Kidney glomerular epithelial cell (primary cell): ENCODE measurements around the gene LAMA1.
"Not testable (repeated sequence)": the region's sequence is repeated elsewhere in the genome, so short reads cannot be mapped to it uniquely, and the experiment has no call there.

Experiments
- DNase-seq: peaks from one replicate; lab custom pipeline; 2025; lab: John Stamatoyannopoulos, UW

The LAMA1 gene

GRCh38 chr18:6949800-6950586, 167.6 kb downstream of the LAMA1 start:
- DNase-seq = no peak

GRCh38 chr18:6948281-6949055, 169.1 kb downstream of the LAMA1 start:
- DNase-seq = no peak

DNA sequence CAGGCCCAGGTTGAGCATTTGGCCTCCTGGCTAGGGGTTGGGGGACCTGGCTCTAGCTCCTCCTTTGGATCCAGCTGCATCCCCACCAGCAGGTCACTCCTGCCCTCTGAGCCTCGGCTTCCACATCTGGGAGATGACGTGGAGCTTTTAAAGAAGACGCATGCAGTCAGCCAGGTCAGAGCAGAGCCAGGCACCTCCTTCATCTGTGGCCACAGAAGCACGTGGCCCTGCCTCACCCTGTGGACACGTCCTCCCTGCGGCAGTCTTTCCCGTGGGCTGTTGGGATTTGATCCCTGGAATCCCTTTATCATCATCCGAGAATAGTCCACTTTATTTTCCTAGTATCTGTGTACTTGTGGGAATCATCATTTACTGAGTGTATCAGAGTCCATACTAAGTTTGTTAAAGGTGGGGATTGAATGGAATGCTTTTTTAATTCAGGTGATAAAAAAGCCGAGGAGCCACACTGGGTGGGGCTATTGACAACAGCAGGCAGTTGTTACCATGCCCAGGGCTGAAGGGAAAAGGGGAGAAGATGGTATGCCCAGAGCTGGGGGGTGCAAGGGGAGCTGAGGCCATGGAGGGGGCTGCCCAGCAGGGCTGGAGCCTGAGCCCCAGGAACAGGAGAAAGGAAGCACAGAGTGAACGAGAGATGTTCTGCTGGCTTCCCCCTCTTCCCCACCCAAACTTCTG, 170.1 kb downstream of the LAMA1 start:
- no peak for DNase-seq

- DNase-seq = no peak
Measured at GRCh38 chr18:6943143-6943542, 174.5 kb downstream of the LAMA1 start.

- no peak for DNase-seq
Measured at GRCh38 chr18:6942742-6943141, 174.9 kb downstream of the LAMA1 start.

DNA sequence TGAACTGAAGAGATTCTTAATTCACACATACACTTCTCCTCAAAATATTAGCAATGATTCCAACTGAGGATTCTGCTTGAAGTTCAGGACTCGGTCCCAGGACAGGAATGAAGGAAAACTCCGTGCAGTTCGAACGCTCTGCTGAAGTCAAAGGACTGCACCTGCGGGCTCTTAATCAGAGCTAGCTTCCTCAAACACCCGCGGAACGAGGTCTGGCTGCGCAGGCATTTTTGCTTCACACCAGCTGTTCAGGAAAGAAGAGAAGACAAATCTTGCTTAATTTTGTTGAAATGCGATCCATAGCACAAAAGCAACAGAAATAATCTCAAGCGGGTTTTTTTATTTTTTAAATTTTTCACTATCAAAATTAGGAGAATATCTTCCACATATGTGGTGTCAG, 175.6 kb downstream of the LAMA1 start:
- no peak for DNase-seq

GRCh38 chr18:6940451-6940850, 177.1 kb downstream of the LAMA1 start:
- DNase-seq = no peak

GRCh38 chr18:6939972-6940371, 177.6 kb downstream of the LAMA1 start:
- DNase-seq = no peak

DNA sequence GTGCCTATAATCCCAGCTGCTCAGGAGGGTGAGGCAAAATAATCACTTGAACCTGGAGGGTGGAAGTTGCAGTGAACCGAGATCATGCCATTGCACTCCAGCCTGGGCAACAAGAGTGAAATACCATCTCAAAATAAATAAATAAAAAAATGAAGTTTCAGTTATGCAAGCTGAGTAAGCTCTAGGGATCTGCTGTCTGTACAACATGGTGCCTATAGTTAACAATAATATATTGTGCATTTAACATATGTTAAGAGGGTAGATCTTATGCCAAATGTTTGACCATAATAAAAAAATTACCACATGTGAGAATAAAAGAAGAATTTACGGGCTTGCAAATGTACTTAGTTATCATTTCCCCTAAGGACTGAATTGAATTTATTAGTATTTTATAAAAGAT, 179.2 kb downstream of the LAMA1 start:
- DNase-seq = not testable (repeated sequence)

DNA sequence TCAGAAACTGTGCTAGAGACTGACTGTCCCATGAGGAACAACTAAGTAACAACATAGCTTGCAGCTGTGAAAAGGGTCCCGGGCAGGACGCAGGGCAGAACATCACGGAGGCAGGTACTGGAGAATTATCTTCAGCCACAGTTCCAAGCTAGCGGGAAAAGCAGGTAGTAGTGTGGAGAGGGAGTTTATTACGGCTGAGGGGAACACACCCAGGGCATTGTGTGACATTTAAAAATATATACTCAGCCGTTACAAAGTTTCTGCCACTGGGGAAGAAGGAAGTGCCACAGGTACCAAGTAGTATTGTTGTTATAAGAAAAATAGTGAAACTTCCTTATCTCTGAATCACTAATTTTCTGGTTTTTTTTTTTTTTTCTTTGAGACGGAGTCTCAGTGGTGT, 179.6 kb downstream of the LAMA1 start:
- DNase-seq = no peak

DNA sequence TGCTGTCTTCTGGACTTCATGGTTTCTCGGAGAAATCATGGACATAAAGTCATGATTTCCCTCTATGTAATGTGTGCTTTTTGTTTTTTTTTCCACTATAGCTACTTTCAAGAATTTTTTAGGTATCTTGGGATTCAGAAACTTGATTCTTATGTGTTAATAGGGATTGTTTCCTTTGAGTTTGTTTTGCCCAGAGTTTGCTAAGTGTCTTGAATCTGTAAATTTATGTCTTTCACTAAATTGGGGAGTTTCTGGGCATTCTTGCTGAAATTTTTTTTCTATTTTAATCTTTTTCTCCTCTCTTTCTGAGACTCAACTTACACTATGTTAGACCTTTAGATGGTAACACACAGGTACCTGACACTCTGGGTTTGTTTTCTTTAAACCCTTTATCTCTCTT, 182.7 kb downstream of the LAMA1 start:
- no peak for DNase-seq

- DNase-seq = no peak
Measured at GRCh38 chr18:6929370-6930102, 188.1 kb downstream of the LAMA1 start.

GRCh38 chr18:6928359-6928758, 189.2 kb downstream of the LAMA1 start:
- no peak for DNase-seq

- no peak for DNase-seq
Measured at GRCh38 chr18:6927153-6927552, 190.4 kb downstream of the LAMA1 start.

GRCh38 chr18:6923220-6923619, 194.4 kb downstream of the LAMA1 start:
- no peak for DNase-seq

DNA sequence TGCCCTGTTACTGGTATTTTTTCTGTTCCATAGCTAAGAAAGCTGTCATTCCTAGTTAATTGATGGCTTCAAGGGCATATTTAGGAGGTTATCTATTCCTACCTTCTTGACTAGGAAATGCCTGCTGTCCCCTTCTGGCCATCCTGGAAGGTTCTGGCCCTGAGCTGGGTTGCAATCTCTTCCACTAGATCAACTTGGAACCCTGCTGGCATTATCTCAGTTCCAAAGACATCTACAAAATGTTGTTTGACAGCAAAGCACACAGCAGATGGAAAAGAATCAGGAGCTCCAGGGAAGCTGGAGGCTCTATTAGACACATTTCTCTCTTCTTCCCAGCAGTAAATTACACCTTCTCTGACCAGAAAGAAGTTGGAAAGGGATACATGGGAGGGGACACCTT, 196.0 kb downstream of the LAMA1 start:
- no peak for DNase-seq

- DNase-seq = peak; percentile 66
Measured at GRCh38 chr18:6920099-6920955, 197.3 kb downstream of the LAMA1 start.

- peak; percentile 71 for DNase-seq
Measured at GRCh38 chr18:6917072-6917471, 200.5 kb downstream of the LAMA1 start.

DNA sequence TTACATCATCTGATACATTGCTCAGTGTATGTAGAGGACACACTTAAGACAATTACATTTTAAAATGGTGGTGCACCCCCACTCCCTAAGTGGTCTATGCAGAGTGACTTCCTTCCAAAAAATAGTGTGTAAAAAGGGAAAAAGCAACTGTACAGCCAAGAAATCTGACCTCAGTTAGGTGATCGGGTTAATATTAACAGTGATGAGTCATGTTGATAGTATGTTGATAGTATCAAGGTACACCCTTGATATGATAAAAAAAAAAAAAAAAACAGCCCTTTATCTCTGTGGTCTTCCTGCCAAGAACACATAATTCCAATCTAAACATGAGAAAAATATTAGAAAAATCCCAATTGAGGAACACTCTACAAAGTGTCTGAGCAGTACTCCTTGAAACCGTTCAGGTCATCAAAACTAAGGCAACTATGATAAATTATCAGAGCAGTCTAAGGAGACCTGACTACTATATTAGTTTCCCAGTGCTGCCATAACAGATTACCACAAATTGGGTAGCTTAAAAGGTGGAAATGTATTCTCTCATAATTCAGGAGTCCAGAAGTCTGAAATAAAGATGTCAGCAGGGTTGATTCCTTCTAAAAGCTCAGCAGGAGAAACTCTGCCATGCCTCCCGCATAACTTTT, 216.2 kb downstream of the LAMA1 start:
- DNase-seq = no peak

DNA sequence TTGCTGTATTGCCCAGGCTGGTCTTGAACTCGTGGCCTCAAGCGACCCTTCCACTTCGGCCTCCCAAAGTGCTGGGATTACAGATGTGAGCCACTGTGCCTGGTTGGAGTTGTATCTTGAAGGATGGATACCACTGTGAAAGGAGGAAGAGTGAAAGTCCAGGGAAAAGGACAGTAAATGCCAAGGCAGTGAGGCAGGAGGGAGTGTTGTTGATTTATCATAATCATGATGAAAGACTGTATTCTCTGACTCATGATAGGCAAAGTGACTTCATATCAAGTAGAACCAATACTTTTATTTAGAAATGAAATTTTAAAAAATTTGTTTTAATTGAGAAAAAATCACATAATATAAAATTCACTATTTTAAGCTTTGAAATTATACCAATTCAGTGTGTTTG, 225.8 kb downstream of the LAMA1 start:
- no peak for DNase-seq
